ENCODE results near the gene YY1. TPM values are rescaled to one million over a fixed set of nuclear protein-coding genes. Genes with fewer than 3 reads are reported as not detected.

YY1 gene
- polyA plus RNA-seq, 5 donors: 104 to 140 (median 120) TPM

- DNase-seq: no peak
Observed at GRCh38 chr14:100330007-100330344, 91.0 kb downstream of the YY1 start.

- DNase-seq: no peak
Observed at GRCh38 chr14:100330388-100330931, 91.5 kb downstream of the YY1 start.

GRCh38 chr14:100332071-100332639 lies 93.2 kb downstream of the YY1 start:
- no peak for DNase-seq

Other genes with a start within 250 kb of the YY1 start
- 100 to 1,000 TPM; 169 to 258 (median 211) TPM for gene EVL, start 173.7 kb upstream of the YY1 start, polyA plus RNA-seq (ENCODE audit: insufficient read depth in 1 of 5, insufficient read length in 5 of 5, low replicate concordance in 1 of 5)
- gene DEGS2, start 79.5 kb upstream of the YY1 start, polyA plus RNA-seq (ENCODE audit: insufficient read depth in 1 of 5, insufficient read length in 5 of 5, low replicate concordance in 1 of 5): 1 to 10 TPM; 2.3 to 9.9 (median 5.8) TPM
- gene SLC25A29, start 67.3 kb downstream of the YY1 start, polyA plus RNA-seq (ENCODE audit: insufficient read depth in 1 of 5, insufficient read length in 5 of 5, low replicate concordance in 1 of 5): 100 to 1,000 TPM in 1 of 5 donors, 10 to 100 TPM in 4; 57.4 to 109 (median 90.8) TPM
- gene SLC25A47, start 84.2 kb downstream of the YY1 start, polyA plus RNA-seq (ENCODE audit: insufficient read depth in 1 of 5, insufficient read length in 5 of 5, low replicate concordance in 1 of 5): under 1 TPM in 2 of 5 donors, not detected in 3; 0.06 to 0.12 TPM
- 10 to 100 TPM in 4 of 5 donors, 1 to 10 TPM in 1; 8.7 to 11.7 (median 10.5) TPM for gene WDR25, start 137.3 kb downstream of the YY1 start, polyA plus RNA-seq (ENCODE audit: insufficient read depth in 1 of 5, insufficient read length in 5 of 5, low replicate concordance in 1 of 5)